Tibial nerve (tissue), 4 donors: Measurements from ENCODE around the gene SLC43A2. TPM values are rescaled to one million over a fixed set of nuclear protein-coding genes. Genes with fewer than 3 reads are reported as not detected.

Experiments
- DNase-seq, 2 donors: peaks; one replicate each; pipeline ENCODE4 v3.0.0-alpha.2; 2019; ENCODE audit warnings: low spot score in 2 of 2
- H3K27ac ChIP-seq, 4 donors: fragments of 200-600 bp; sonication (generic) in 3 of 4; one replicate each; pipeline ENCODE4 v1.5.1; 2017 to 2019; ENCODE audit warnings: mild to moderate bottlenecking in 1 of 4
- H3K27me3 ChIP-seq, 2 donors: fragments of 200-600 bp; sonication (generic) in 1 of 2; one replicate each; pipeline versions ENCODE4 v1.5.1 to v1.6.0; 2017 to 2019
- H3K36me3 ChIP-seq, 3 donors: fragments of 200-600 bp; sonication (generic); one replicate each; pipeline ENCODE4 v1.5.1; 2018 to 2019
- H3K4me1 ChIP-seq, 4 donors: fragments of 200-600 bp; sonication (generic) in 3 of 4; one replicate each; pipeline ENCODE4 v1.5.1; 2017 to 2019
- H3K4me3 ChIP-seq, 4 donors: fragments of 200-600 bp; sonication (generic) in 3 of 4; one replicate each; pipeline ENCODE4 v1.5.1; 2017 to 2019; ENCODE audit warnings: mild to moderate bottlenecking in 1 of 4, moderate library complexity in 1 of 4
- H3K9me3 ChIP-seq, 4 donors: fragments of 200-600 bp; sonication (generic) in 3 of 4; one replicate each; pipeline ENCODE4 v1.5.1; 2017 to 2019
- EP300 ChIP-seq, 2 donors: sonication (generic); formaldehyde crosslinking; IDR thresholded peaks; one replicate each; pipeline ENCODE4 v1.6.1; 2017; ENCODE audit warnings: antibody characterized with exemption in 2 of 2, mild to moderate bottlenecking in 1 of 2
- POLR2A ChIP-seq, 2 donors: fragments of 450-650 bp; IDR thresholded peaks; one replicate each; pipeline ENCODE4 v1.6.1; 2017; ENCODE audit warnings: antibody characterized with exemption in 2 of 2, mild to moderate bottlenecking in 2 of 2, moderate library complexity in 2 of 2
- WGBS, 2 donors: methylation state at CpG; one replicate each; pipeline ENCODE4 v1.1.5; 2018; 5-methylcytosine and 5-hydroxymethylcytosine counted together
- total RNA-seq, 4 donors: library from RNA; depleted of rRNA; stranded (reverse); fragments of >200 nt; gene quantifications; one replicate each; pipeline ENCODE4 v1.1.0, GENCODE V29; 2016
- TF ChIP-seq, protein P1 (sequence below), 5 experiments: fragments of 200-600 bp in 3 of 5; fragments of 450-650 bp in 2 of 5; sonication (generic) in 3 of 5; IDR thresholded peaks; one replicate each; pipeline ENCODE4 v1.5.1; 2016 to 2019; ENCODE audit warnings: antibody characterized with exemption in 5 of 5, mild to moderate bottlenecking in 3 of 5, moderate library complexity in 2 of 5

The SLC43A2 gene
- total RNA-seq, 4 donors from 2014 or later, result 10.3 to 26.1 (median 14.1) TPM

DNA sequence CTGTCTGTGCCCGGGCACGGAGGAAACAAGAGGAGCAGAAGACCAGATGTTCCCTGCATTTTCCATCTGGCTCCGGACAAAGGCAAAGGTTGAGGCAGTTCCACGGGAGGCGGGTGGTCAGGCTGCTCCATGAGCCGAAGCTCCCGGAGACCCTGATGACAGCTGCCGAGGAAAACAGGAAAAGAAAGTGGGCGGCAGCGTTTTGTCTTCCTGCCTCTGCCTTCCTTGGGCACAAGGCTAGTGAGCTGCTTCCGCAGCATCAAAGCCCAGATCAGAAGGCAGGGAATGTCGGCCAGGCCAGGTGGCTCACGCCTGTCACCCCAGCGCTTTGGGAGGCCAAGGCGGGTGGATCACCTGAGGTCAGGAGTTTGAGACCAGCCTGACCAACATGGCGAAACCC, 16.2 kb downstream of the SLC43A2 start:
- H3K27me3 ChIP-seq, result no peaks in the 10 kb centered on the region
- H3K9me3 ChIP-seq, result no peaks in the 10 kb centered on the region
- no peak for TF ChIP-seq POLR2A (IDR thresholded peaks at IDR 0.05)
- peak in 1 of 2 donors; percentile 7 for TF ChIP-seq EP300 (IDR thresholded peaks at IDR 0.05)
- TF ChIP-seq, protein P1, sequence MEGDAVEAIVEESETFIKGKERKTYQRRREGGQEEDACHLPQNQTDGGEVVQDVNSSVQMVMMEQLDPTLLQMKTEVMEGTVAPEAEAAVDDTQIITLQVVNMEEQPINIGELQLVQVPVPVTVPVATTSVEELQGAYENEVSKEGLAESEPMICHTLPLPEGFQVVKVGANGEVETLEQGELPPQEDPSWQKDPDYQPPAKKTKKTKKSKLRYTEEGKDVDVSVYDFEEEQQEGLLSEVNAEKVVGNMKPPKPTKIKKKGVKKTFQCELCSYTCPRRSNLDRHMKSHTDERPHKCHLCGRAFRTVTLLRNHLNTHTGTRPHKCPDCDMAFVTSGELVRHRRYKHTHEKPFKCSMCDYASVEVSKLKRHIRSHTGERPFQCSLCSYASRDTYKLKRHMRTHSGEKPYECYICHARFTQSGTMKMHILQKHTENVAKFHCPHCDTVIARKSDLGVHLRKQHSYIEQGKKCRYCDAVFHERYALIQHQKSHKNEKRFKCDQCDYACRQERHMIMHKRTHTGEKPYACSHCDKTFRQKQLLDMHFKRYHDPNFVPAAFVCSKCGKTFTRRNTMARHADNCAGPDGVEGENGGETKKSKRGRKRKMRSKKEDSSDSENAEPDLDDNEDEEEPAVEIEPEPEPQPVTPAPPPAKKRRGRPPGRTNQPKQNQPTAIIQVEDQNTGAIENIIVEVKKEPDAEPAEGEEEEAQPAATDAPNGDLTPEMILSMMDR (IDR thresholded peaks at IDR 0.05), result no peak
- H3K27ac ChIP-seq, result peak overlapping the region in 3 of 4 donors; percentile 15 to 54 (median 32)
- peaks cover 0 to 52% (median 0%) of the 10 kb centered on the region in 3 donors for H3K36me3 ChIP-seq
- no peak overlapping the region for H3K4me3 ChIP-seq
- DNase-seq, result no peak
- 66 to 72% methylated on average over 16 of the region's 16 CpGs for WGBS, 2 donors
- H3K4me1 ChIP-seq, result peaks cover 0 to 23% (median 19%) of the 10 kb centered on the region in 4 donors

GRCh38 chr17:1611715-1612114, 16.9 kb downstream of the SLC43A2 start:
- Histone ChIP-seq H3K4me3 (no peak overlapping the region), H3K4me1 (peaks cover 0 to 26% (median 22%) of the 10 kb centered on the region in 4 donors), H3K9me3 (no peaks in the 10 kb centered on the region), H3K27me3 (no peaks in the 10 kb centered on the region), H3K36me3 (peaks cover 0 to 47% (median 0%) of the 10 kb centered on the region in 3 donors), H3K27ac (peak overlapping the region in 3 of 4 donors; percentile 15 to 54 (median 32))
- TF ChIP-seq, protein P1 (IDR thresholded peaks at IDR 0.05), result no peak
- TF ChIP-seq EP300 (IDR thresholded peaks at IDR 0.05), result peak in 1 of 2 donors; percentile 70
- no peak for TF ChIP-seq POLR2A (IDR thresholded peaks at IDR 0.05)
- 67 to 71% methylated on average over 10 of the region's 10 CpGs for WGBS, 2 donors
- DNase-seq, result no peak

DNA sequence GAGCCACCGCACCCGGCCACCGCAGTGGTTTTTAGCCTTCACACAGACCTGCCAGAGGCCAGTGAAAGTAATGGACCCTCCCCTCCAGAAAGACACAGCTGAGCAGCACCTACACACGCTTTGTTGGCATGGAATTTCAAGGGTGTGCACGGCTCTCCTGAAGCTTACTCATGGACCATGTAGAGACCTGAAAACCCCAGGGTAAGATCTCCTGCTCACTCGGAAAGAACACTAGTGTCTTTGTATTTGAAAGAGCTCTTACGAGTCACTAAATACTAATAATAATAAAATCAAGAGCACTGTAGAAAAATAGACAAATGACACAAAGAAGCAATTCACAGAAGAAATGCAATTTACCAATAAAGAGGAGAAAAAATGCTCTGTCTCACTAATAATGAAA, 20.0 kb downstream of the SLC43A2 start:
- TF ChIP-seq POLR2A (IDR thresholded peaks at IDR 0.05) (no peak), EP300 (IDR thresholded peaks at IDR 0.05) (no peak)
- TF ChIP-seq, protein P1 (IDR thresholded peaks at IDR 0.05), result no peak
- Histone ChIP-seq H3K36me3 (peaks cover 0 to 24% (median 0%) of the 10 kb centered on the region in 3 donors), H3K27me3 (no peaks in the 10 kb centered on the region), H3K9me3 (no peaks in the 10 kb centered on the region), H3K4me1 (peaks cover 0 to 47% (median 28%) of the 10 kb centered on the region in 4 donors), H3K27ac (peak overlapping the region; percentile 5 to 90 (median 75)), H3K4me3 (no peak overlapping the region)
- DNase-seq, result no peak
- WGBS, 2 donors, result 71 to 73% methylated on average over 7 of the region's 7 CpGs

- Histone ChIP-seq H3K27me3 (no peaks in the 10 kb centered on the region), H3K36me3 (peaks cover 0 to 17% (median 0%) of the 10 kb centered on the region in 3 donors), H3K4me1 (peaks cover 0 to 47% (median 28%) of the 10 kb centered on the region in 4 donors), H3K27ac (peak overlapping the region; percentile 31 to 90 (median 75)), H3K4me3 (no peak overlapping the region), H3K9me3 (no peaks in the 10 kb centered on the region)
- no peak for TF ChIP-seq POLR2A (IDR thresholded peaks at IDR 0.05)
- DNase-seq, result no peak
- 81 to 87% methylated on average over 5 of the region's 5 CpGs for WGBS, 2 donors
Observed at GRCh38 chr17:1607971-1608320, 20.7 kb downstream of the SLC43A2 start.

DNA sequence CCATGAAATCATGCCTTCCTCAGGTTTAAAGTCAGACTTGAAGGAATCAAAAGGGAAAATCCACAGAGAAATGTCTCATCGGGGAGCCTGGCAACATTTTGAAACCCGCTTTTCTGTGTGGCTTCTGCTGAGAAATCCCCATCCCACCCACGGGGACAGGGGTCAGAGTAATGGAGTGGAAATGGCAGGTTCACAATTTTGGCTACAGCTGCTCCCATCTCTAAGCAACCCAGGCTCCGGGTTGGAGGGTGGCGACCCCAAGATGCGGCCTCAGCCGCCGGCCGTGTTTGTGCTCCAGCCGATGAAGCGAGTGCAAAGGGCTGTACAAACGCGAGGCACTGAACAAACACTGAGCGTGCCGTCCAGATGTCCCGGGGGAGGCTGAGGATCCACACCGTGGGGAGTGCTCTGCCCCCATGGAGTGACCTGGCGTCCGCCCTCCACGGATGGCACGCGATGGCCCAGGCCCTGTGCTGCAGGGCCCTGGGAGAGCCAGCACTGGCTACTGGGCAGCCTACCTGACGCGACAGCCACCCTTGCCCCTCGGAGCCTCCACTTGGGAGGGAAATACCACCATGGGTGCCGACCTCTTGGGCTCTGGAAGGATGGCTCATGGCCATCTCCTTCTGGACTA, 22.2 kb downstream of the SLC43A2 start:
- H3K36me3 ChIP-seq, result peaks cover 0 to 16% (median 0%) of the 10 kb centered on the region in 3 donors
- TF ChIP-seq, protein P1 (IDR thresholded peaks at IDR 0.05), result no peak
- TF ChIP-seq EP300 (IDR thresholded peaks at IDR 0.05) (no peak), POLR2A (IDR thresholded peaks at IDR 0.05) (no peak)
- peak overlapping the region in 1 of 4 donors; percentile 11 for H3K4me3 ChIP-seq
- H3K27ac ChIP-seq, result peak overlapping the region; percentile 31 to 90 (median 75)
- H3K27me3 ChIP-seq, result no peaks in the 10 kb centered on the region
- H3K9me3 ChIP-seq, result peaks cover 0 to 4% (median 0%) of the 10 kb centered on the region in 4 donors
- 58 to 63% methylated on average over 23 to 24 of the region's 26 CpGs for WGBS, 2 donors
- peaks cover 0 to 47% (median 25%) of the 10 kb centered on the region in 4 donors for H3K4me1 ChIP-seq
- DNase-seq, result no peak
